Measurements from ENCODE around the gene CYB5RL. TPM values are rescaled to one million over a fixed set of nuclear protein-coding genes. Genes with fewer than 3 reads are reported as not detected.
"Not testable (repeated sequence)": the region's sequence is repeated elsewhere in the genome, so short reads cannot be mapped to it uniquely, and the experiment has no call there.

The CYB5RL gene
- total RNA-seq, 1 donor from 2014 or later: 5.2 TPM

DNA sequence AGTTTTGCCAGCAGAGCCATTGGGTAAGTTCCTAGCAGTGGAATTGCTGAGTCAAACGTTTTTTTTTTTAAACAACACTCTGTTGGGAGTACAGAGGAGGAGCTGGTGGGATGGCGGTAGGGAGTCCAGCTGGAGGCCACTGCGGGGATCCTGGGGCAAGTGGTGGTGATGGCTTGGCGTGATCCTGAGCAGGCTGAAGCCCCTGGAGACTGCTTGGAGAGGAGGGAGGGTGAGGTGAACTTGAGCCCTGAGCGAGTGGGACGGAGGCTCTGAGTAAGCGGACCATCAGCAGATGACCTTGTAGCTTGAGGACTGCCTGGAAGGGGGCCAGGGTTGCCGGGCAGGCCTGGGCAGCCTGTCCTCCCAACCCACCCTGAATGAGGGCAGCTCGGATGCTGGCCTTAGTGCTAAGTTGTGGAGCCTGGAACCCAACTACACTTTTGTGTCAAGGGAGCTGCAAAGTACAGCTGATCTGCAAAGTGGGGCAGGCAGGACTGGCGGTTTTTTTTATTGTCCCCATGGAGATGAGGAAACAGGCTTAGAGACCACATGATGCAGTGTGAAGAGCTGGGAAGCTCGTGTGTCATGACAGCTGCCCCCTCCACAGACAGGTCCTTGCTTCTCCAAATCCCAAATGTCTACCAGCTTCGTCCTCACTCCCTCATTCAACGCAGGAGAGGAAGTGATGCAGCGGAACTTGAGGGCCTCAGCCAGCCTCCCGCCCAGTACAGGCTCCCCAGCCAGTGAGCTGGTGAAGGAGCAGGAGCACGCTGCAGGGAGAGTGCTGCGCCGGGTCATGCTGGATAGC lies 20.4 kb upstream of the CYB5RL start:
- peaks cover 26 to 31% (median 28%) of the 10 kb centered on the region in 3 donors for H3K4me1 ChIP-seq (ENCODE audit: control insufficient read depth in 3 of 3, insufficient read depth in 3 of 3, low read length in 3 of 3)
- H3K9me3 ChIP-seq (ENCODE audit: control insufficient read depth in 3 of 3, low read length in 3 of 3): no peaks in the 10 kb centered on the region
- peak overlapping the region; percentile 2 to 63 (median 32) for H3K4me3 ChIP-seq (ENCODE audit: low read length in 3 of 3)
- H3K27me3 ChIP-seq (ENCODE audit: control insufficient read depth in 3 of 3, insufficient read depth in 3 of 3, low read length in 3 of 3): no peaks in the 10 kb centered on the region
- peak overlapping the region; percentile 72 for H3K27ac ChIP-seq (ENCODE audit: low read depth, low read length)
- H3K36me3 ChIP-seq (ENCODE audit: control insufficient read depth in 3 of 3, insufficient read depth in 3 of 3, low read length in 3 of 3): peaks cover 36 to 39% (median 38%) of the 10 kb centered on the region in 3 donors
- H3K9ac ChIP-seq (ENCODE audit: low read depth in 1 of 3, low read length in 3 of 3): peak overlapping the region; percentile 15 to 59 (median 40)

GRCh38 chr1:54219688-54220003 lies 19.8 kb upstream of the CYB5RL start:
- peak overlapping the region in 2 of 3 donors; percentile 32 to 63 for H3K4me3 ChIP-seq (ENCODE audit: low read length in 3 of 3)
- peak overlapping the region; percentile 15 to 40 (median 16) for H3K9ac ChIP-seq (ENCODE audit: low read depth in 1 of 3, low read length in 3 of 3)
- H3K27me3 ChIP-seq (ENCODE audit: control insufficient read depth in 3 of 3, insufficient read depth in 3 of 3, low read length in 3 of 3): no peaks in the 10 kb centered on the region
- peaks cover 42 to 45% (median 44%) of the 10 kb centered on the region in 3 donors for H3K36me3 ChIP-seq (ENCODE audit: control insufficient read depth in 3 of 3, insufficient read depth in 3 of 3, low read length in 3 of 3)
- H3K9me3 ChIP-seq (ENCODE audit: control insufficient read depth in 3 of 3, low read length in 3 of 3): no peaks in the 10 kb centered on the region
- peak overlapping the region; percentile 72 for H3K27ac ChIP-seq (ENCODE audit: low read depth, low read length)
- H3K4me1 ChIP-seq (ENCODE audit: control insufficient read depth in 3 of 3, insufficient read depth in 3 of 3, low read length in 3 of 3): peaks cover 26 to 31% (median 28%) of the 10 kb centered on the region in 3 donors

DNA sequence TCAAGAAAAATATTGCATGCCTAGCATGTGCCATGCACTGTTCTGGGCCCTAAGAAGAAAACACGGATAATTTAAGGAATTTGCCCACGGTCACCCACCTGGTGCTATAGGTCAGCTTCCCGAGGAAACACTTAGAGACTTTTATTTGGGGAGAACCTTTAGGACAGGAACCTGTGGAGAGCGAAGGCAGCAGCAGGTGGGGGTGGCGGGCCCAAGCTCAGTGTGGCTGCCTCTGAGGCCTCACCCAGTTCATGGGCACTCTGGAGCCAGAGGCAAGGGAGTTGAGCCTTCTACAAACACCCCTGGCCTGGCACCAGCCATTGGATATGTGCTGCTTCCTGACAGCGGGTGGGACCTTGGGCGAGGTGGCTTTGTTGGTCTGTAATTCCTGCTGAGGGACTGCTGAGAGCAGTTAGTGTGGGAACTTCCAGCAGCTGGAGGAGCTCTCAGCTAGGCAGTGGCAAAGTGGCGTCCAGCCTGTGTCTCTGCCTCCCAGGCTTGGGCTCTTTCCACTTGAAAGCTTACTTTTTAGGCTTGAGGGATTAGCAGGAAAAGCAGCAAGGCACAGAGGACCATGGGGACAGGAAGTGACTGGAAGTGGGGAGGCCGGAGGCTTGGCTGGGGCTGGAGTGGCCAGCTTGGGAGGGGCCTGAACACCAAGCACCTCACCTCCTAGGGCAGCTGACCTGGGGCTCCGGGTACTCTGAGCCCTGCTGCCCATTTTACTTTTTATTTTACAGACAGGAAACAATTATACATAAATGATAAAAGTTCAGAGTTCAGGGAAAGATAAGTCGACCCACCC lies 19.3 kb upstream of the CYB5RL start:
- H3K9me3 ChIP-seq (ENCODE audit: control insufficient read depth in 3 of 3, low read length in 3 of 3): no peaks in the 10 kb centered on the region
- H3K36me3 ChIP-seq (ENCODE audit: control insufficient read depth in 3 of 3, insufficient read depth in 3 of 3, low read length in 3 of 3): peaks cover 46 to 50% (median 49%) of the 10 kb centered on the region in 3 donors
- peak overlapping the region; percentile 72 for H3K27ac ChIP-seq (ENCODE audit: low read depth, low read length)
- no peaks in the 10 kb centered on the region for H3K27me3 ChIP-seq (ENCODE audit: control insufficient read depth in 3 of 3, insufficient read depth in 3 of 3, low read length in 3 of 3)
- H3K4me3 ChIP-seq (ENCODE audit: low read length in 3 of 3): no peak overlapping the region
- H3K4me1 ChIP-seq (ENCODE audit: control insufficient read depth in 3 of 3, insufficient read depth in 3 of 3, low read length in 3 of 3): peaks cover 26 to 31% (median 28%) of the 10 kb centered on the region in 3 donors
- peak overlapping the region in 2 of 3 donors; percentile 37 to 50 for H3K9ac ChIP-seq (ENCODE audit: low read depth in 1 of 3, low read length in 3 of 3)

DNA sequence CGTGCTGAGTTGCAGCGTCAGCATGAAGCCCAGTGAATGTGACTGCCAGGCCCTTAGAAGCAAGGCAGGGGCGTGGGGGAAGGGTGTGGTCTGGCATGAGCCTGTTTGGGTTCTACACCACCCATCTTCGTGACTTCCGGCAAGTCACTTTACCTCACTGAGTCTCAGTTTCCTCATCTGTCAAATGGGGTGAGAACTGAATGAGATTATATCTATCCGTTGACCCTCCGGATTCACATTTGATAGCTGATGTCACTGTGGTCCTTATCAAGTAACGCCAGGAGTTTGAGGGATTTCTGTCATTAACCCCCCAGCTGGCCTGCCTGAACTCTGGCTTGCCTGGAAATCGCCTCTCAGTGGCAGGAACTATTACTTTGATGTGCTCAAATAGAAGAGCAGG lies 15.7 kb upstream of the CYB5RL start:
- H3K36me3 ChIP-seq (ENCODE audit: control insufficient read depth in 3 of 3, insufficient read depth in 3 of 3, low read length in 3 of 3): peaks cover 71 to 85% (median 82%) of the 10 kb centered on the region in 3 donors
- H3K9me3 ChIP-seq (ENCODE audit: control insufficient read depth in 3 of 3, low read length in 3 of 3): no peaks in the 10 kb centered on the region
- H3K27me3 ChIP-seq (ENCODE audit: control insufficient read depth in 3 of 3, insufficient read depth in 3 of 3, low read length in 3 of 3): no peaks in the 10 kb centered on the region
- peaks cover 18 to 19% (median 18%) of the 10 kb centered on the region in 3 donors for H3K4me1 ChIP-seq (ENCODE audit: control insufficient read depth in 3 of 3, insufficient read depth in 3 of 3, low read length in 3 of 3)
- H3K9ac ChIP-seq (ENCODE audit: low read depth in 1 of 3, low read length in 3 of 3): no peak overlapping the region
- H3K4me3 ChIP-seq (ENCODE audit: low read length in 3 of 3): no peak overlapping the region
- no peak overlapping the region for H3K27ac ChIP-seq (ENCODE audit: low read depth, low read length)

DNA sequence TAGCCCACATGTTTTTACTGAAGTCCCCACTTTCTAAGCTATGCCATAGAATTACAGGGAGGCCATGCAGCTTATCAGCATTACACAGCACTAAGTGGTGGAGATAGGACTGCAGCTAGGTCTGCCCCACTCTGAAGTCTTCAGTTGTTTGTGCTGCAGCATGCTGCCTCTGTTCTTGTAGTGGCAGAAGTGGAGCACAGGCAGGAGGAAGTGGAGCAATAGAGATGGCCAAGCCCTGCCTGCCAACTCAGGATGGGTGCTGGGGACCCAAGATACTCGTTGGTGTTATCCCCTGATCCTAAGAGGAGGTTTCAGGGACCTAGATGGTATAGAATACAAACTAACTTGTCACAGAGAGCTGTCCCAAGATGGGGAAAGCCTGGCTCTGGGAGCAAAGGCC lies 13.0 kb upstream of the CYB5RL start:
- H3K4me3 ChIP-seq (ENCODE audit: low read length in 3 of 3): no peak overlapping the region
- no peak overlapping the region for H3K9ac ChIP-seq (ENCODE audit: low read depth in 1 of 3, low read length in 3 of 3)
- no peaks in the 10 kb centered on the region for H3K4me1 ChIP-seq (ENCODE audit: control insufficient read depth in 3 of 3, insufficient read depth in 3 of 3, low read length in 3 of 3)
- no peaks in the 10 kb centered on the region for H3K27me3 ChIP-seq (ENCODE audit: control insufficient read depth in 3 of 3, insufficient read depth in 3 of 3, low read length in 3 of 3)
- no peak overlapping the region for H3K27ac ChIP-seq (ENCODE audit: low read depth, low read length)
- peaks cover 80 to 92% (median 83%) of the 10 kb centered on the region in 3 donors for H3K36me3 ChIP-seq (ENCODE audit: control insufficient read depth in 3 of 3, insufficient read depth in 3 of 3, low read length in 3 of 3)
- H3K9me3 ChIP-seq (ENCODE audit: control insufficient read depth in 3 of 3, low read length in 3 of 3): no peaks in the 10 kb centered on the region

GRCh38 chr1:54207896-54208295 lies 8.1 kb upstream of the CYB5RL start:
- peaks cover 56 to 64% (median 60%) of the 10 kb centered on the region in 3 donors for H3K36me3 ChIP-seq (ENCODE audit: control insufficient read depth in 3 of 3, insufficient read depth in 3 of 3, low read length in 3 of 3)
- H3K4me3 ChIP-seq (ENCODE audit: low read length in 3 of 3); H3K27me3 ChIP-seq (ENCODE audit: control insufficient read depth in 3 of 3, insufficient read depth in 3 of 3, low read length in 3 of 3); H3K4me1 ChIP-seq (ENCODE audit: control insufficient read depth in 3 of 3, insufficient read depth in 3 of 3, low read length in 3 of 3); H3K9me3 ChIP-seq (ENCODE audit: control insufficient read depth in 3 of 3, low read length in 3 of 3); H3K9ac ChIP-seq (ENCODE audit: low read depth in 1 of 3, low read length in 3 of 3); H3K27ac ChIP-seq (ENCODE audit: low read depth, low read length): not testable (repeated sequence)

DNA sequence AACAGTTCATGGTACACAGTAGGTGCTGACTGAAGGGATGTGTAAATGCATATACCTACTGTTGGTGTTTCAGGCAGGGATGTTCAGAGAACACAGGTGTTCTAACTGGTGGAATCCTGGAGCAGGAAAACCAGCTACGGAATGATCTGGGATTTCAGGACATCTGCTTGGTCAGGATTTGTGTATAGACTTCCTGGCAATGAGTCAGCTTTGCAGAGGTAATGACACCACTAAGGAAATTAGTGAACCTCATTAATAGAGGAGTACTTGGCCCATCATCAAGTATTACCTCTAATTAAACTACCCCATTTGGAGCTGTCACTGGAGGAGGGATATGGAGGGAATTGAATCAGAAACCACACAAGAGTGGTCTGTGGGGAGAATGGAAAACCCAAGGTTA lies 7.5 kb upstream of the CYB5RL start:
- Histone ChIP-seq H3K9me3 (ENCODE audit: control insufficient read depth in 3 of 3, low read length in 3 of 3) (no peaks in the 10 kb centered on the region), H3K27ac (ENCODE audit: low read depth, low read length) (no peak overlapping the region), H3K4me1 (ENCODE audit: control insufficient read depth in 3 of 3, insufficient read depth in 3 of 3, low read length in 3 of 3) (no peaks in the 10 kb centered on the region), H3K9ac (ENCODE audit: low read depth in 1 of 3, low read length in 3 of 3) (no peak overlapping the region), H3K27me3 (ENCODE audit: control insufficient read depth in 3 of 3, insufficient read depth in 3 of 3, low read length in 3 of 3) (no peaks in the 10 kb centered on the region), H3K36me3 (ENCODE audit: control insufficient read depth in 3 of 3, insufficient read depth in 3 of 3, low read length in 3 of 3) (peaks cover 50 to 60% (median 58%) of the 10 kb centered on the region in 3 donors), H3K4me3 (ENCODE audit: low read length in 3 of 3) (no peak overlapping the region)

DNA sequence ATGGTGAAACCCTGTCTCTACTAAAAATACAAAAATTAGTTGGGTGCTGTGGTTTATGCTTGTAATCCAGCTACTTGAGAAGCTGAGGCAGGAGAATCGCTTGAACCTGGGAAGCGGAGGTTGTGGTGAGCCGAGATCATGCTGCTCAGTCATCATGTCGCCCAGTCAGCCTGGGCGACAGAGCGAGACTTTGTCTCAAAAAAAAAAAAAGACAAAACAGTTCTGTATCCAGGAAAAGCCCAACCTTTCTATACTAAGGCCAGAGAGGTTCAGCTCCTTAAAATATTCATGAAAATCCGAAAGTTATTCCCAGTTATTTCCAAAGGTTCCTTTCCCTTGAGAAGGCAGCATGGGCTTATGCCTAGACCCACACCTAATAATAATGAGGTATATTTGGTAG lies 4.4 kb upstream of the CYB5RL start:
- peaks cover 15 to 21% (median 17%) of the 10 kb centered on the region in 3 donors for H3K4me1 ChIP-seq (ENCODE audit: control insufficient read depth in 3 of 3, insufficient read depth in 3 of 3, low read length in 3 of 3)
- no peaks in the 10 kb centered on the region for H3K9me3 ChIP-seq (ENCODE audit: control insufficient read depth in 3 of 3, low read length in 3 of 3)
- H3K4me3 ChIP-seq (ENCODE audit: low read length in 3 of 3): no peak overlapping the region
- no peak overlapping the region for H3K27ac ChIP-seq (ENCODE audit: low read depth, low read length)
- H3K36me3 ChIP-seq (ENCODE audit: control insufficient read depth in 3 of 3, insufficient read depth in 3 of 3, low read length in 3 of 3): peaks cover 25 to 37% (median 32%) of the 10 kb centered on the region in 3 donors
- no peaks in the 10 kb centered on the region for H3K27me3 ChIP-seq (ENCODE audit: control insufficient read depth in 3 of 3, insufficient read depth in 3 of 3, low read length in 3 of 3)
- H3K9ac ChIP-seq (ENCODE audit: low read depth in 1 of 3, low read length in 3 of 3): no peak overlapping the region

GRCh38 chr1:54200519-54200997 lies 728 bp upstream of the CYB5RL start:
- Histone ChIP-seq H3K4me1 (ENCODE audit: control insufficient read depth in 3 of 3, insufficient read depth in 3 of 3, low read length in 3 of 3) (peaks cover 18 to 26% (median 21%) of the 10 kb centered on the region in 3 donors), H3K27me3 (ENCODE audit: control insufficient read depth in 3 of 3, insufficient read depth in 3 of 3, low read length in 3 of 3) (no peaks in the 10 kb centered on the region), H3K9me3 (ENCODE audit: control insufficient read depth in 3 of 3, low read length in 3 of 3) (no peaks in the 10 kb centered on the region), H3K27ac (ENCODE audit: low read depth, low read length) (peak overlapping the region; percentile 76), H3K36me3 (ENCODE audit: control insufficient read depth in 3 of 3, insufficient read depth in 3 of 3, low read length in 3 of 3) (peaks cover 12 to 20% (median 17%) of the 10 kb centered on the region in 3 donors), H3K9ac (ENCODE audit: low read depth in 1 of 3, low read length in 3 of 3) (peak overlapping the region; percentile 89 to 97 (median 94)), H3K4me3 (ENCODE audit: low read length in 3 of 3) (peak overlapping the region; percentile 89 to 99 (median 98))
